Measurements from ENCODE around the gene CCR9. TPM values are rescaled to one million over a fixed set of nuclear protein-coding genes. Genes with fewer than 3 reads are reported as not detected.

CCR9 gene
- total and polyA plus RNA-seq, 10 of the 15 experiments (the other 5 are each of a cell fraction or from before 2014, with no cell fraction given): 0.05 to 3.9 (median 2.4) TPM

DNA sequence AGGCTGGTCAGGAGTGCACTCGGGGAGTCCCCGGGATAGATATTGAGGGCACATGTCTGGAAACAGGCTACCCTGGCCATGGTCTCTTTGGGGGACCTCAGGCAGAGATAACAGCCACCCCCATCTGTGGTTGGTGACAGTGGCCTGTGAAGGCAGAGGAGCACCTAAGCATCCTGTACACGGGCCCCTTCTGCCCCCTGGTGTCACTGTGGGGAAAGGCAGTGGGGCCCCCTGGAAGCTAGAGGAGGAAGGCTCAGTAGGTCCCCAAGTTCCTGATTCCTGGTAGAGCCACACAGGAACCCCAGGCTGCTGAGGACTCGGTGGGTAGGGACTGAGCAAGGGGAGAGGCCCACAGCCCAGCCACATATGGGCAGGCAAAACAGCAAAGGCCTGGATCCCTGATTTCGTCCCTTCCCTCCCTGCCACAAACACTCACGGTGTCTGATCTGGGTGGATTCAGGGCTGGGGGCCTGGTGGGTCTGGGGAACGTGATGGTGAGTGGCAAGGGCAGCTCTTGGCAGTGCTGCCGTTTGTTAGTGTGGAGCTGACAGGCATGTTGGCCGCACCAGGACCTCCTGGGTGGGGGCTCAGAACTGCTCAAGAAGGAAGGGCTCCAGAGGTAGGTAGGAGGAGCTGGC lies 42.8 kb downstream of the CCR9 start (continued):
- TF ChIP-seq DPF2 (IDR thresholded peaks at IDR 0.05) (0 out of 2 replicates have a peak, but pooled peaks have one; percentile 21), KDM1A (IDR thresholded peaks at IDR 0.05; ENCODE audit: borderline replicate concordance) (no peak), SMC3 (IDR thresholded peaks at IDR 0.05; ENCODE audit: borderline replicate concordance, low read length) (peak; percentile 99), MXI1 (IDR thresholded peaks at IDR 0.05; ENCODE audit: low read depth, low read length) (no peak), CHD1 (IDR thresholded peaks at IDR 0.05; ENCODE audit: low read depth, low read length) (no peak), ZBTB33 (IDR thresholded peaks at IDR 0.05) (no peak), SUZ12 (IDR thresholded peaks at IDR 0.05; ENCODE audit: unreplicated experiment) (no peak), PAX5 (IDR thresholded peaks at IDR 0.05; ENCODE audit: borderline replicate concordance, low read depth, low read length) (no peak), BMI1 (IDR thresholded peaks at IDR 0.05; ENCODE audit: borderline replicate concordance) (no peak), SREBF2 (IDR thresholded peaks at IDR 0.05; ENCODE audit: low read length) (no peak), FOS (IDR thresholded peaks at IDR 0.05; ENCODE audit: borderline replicate concordance, extremely low read depth, insufficient read length) (no peak), SUPT20H (IDR thresholded peaks at IDR 0.05; ENCODE audit: borderline replicate concordance, control insufficient read depth, low read depth, low read length) (no peak), ZNF384 (IDR thresholded peaks at IDR 0.05; ENCODE audit: borderline replicate concordance, low read depth, low read length) (no peak), TBL1XR1 (IDR thresholded peaks at IDR 0.05; ENCODE audit: low read depth, low read length) (no peak), POU2F2 (IDR thresholded peaks at IDR 0.05; ENCODE audit: borderline replicate concordance, low read depth, low read length) (no peak), SP1 (IDR thresholded peaks at IDR 0.05; ENCODE audit: low read depth, low read length) (no peak), ELK1 (IDR thresholded peaks at IDR 0.05; ENCODE audit: low read depth, low read length) (no peak), POLR2AphosphoS5 (IDR thresholded peaks at IDR 0.05; ENCODE audit: low read length) (no peak), LARP7 (IDR thresholded peaks at IDR 0.05) (no peak), SIN3A (IDR thresholded peaks at IDR 0.05; ENCODE audit: low read depth, low read length) (no peak), SMARCA5 (IDR thresholded peaks at IDR 0.05) (peak; percentile 67; the same call in 1 of the 2 replicates), ZZZ3 (IDR thresholded peaks at IDR 0.05; ENCODE audit: control insufficient read depth, insufficient read length, low read depth) (no peak), NR2C2 (IDR thresholded peaks at IDR 0.05; ENCODE audit: borderline replicate concordance, control insufficient read depth, insufficient read length, low read depth) (no peak)
- TF ChIP-seq, protein P1, sequence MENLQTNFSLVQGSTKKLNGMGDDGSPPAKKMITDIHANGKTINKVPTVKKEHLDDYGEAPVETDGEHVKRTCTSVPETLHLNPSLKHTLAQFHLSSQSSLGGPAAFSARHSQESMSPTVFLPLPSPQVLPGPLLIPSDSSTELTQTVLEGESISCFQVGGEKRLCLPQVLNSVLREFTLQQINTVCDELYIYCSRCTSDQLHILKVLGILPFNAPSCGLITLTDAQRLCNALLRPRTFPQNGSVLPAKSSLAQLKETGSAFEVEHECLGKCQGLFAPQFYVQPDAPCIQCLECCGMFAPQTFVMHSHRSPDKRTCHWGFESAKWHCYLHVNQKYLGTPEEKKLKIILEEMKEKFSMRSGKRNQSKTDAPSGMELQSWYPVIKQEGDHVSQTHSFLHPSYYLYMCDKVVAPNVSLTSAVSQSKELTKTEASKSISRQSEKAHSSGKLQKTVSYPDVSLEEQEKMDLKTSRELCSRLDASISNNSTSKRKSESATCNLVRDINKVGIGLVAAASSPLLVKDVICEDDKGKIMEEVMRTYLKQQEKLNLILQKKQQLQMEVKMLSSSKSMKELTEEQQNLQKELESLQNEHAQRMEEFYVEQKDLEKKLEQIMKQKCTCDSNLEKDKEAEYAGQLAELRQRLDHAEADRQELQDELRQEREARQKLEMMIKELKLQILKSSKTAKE (IDR thresholded peaks at IDR 0.05; ENCODE audit: low read depth, poor library complexity, severe bottlenecking): no peak
- TF ChIP-seq, protein P2, sequence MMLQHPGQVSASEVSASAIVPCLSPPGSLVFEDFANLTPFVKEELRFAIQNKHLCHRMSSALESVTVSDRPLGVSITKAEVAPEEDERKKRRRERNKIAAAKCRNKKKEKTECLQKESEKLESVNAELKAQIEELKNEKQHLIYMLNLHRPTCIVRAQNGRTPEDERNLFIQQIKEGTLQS (IDR thresholded peaks at IDR 0.05; ENCODE audit: borderline replicate concordance, extremely low read depth, low read depth, low read length): no peak
- TF ChIP-seq, protein P3, sequence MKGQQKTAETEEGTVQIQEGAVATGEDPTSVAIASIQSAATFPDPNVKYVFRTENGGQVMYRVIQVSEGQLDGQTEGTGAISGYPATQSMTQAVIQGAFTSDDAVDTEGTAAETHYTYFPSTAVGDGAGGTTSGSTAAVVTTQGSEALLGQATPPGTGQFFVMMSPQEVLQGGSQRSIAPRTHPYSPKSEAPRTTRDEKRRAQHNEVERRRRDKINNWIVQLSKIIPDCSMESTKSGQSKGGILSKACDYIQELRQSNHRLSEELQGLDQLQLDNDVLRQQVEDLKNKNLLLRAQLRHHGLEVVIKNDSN (IDR thresholded peaks at IDR 0.05; ENCODE audit: borderline replicate concordance, extremely low read length, insufficient read depth, low read depth, low read length): no peak
